ENCODE data around the gene POLR2E.

The POLR2E gene

GRCh38 chr19:1062387-1063029 is 32.7 kb downstream of the POLR2E start:
- DNase-seq = no peak

- DNase-seq = no peak
Measured at GRCh38 chr19:1061987-1062386, 33.2 kb downstream of the POLR2E start.

GRCh38 chr19:1060689-1061088 is 34.5 kb downstream of the POLR2E start:
- no peak for DNase-seq

- DNase-seq = no peak
Measured at GRCh38 chr19:1058112-1058511, 37.1 kb downstream of the POLR2E start.

GRCh38 chr19:1057176-1057855 is 37.9 kb downstream of the POLR2E start:
- peak; percentile 36 for DNase-seq

- no peak for DNase-seq
Measured at GRCh38 chr19:1055886-1056620, 39.1 kb downstream of the POLR2E start.

- no peak for DNase-seq
Measured at GRCh38 chr19:1055028-1055425, 40.1 kb downstream of the POLR2E start.

- DNase-seq = no peak
Measured at GRCh38 chr19:1054102-1055027, 40.8 kb downstream of the POLR2E start.

GRCh38 chr19:1053176-1054101 is 41.7 kb downstream of the POLR2E start:
- DNase-seq = no peak

- no peak for DNase-seq
Measured at GRCh38 chr19:1052349-1052975, 42.7 kb downstream of the POLR2E start.

- no peak for DNase-seq
Measured at GRCh38 chr19:1051791-1052190, 43.4 kb downstream of the POLR2E start.

- DNase-seq = no peak
Measured at GRCh38 chr19:1050989-1051788, 44.0 kb downstream of the POLR2E start.

GRCh38 chr19:1049800-1050199 is 45.4 kb downstream of the POLR2E start:
- peak; percentile 16 for DNase-seq

GRCh38 chr19:1049106-1049505 is 46.1 kb downstream of the POLR2E start:
- DNase-seq = no peak

- no peak for DNase-seq
Measured at GRCh38 chr19:1047696-1048147, 47.5 kb downstream of the POLR2E start.

GRCh38 chr19:1046836-1047695 is 48.1 kb downstream of the POLR2E start:
- no peak for DNase-seq

- DNase-seq = no peak
Measured at GRCh38 chr19:1046117-1046626, 49.0 kb downstream of the POLR2E start.

GRCh38 chr19:1045247-1045603 is 50.0 kb downstream of the POLR2E start:
- DNase-seq = peak; percentile 74

Measured in MV-4-11 (cell line).